Measurements from ENCODE around the gene TUT4.

GRCh38 chr1:52504720-52505119 lies 48.2 kb downstream of the TUT4 start:
- TF ChIP-seq, protein P1, sequence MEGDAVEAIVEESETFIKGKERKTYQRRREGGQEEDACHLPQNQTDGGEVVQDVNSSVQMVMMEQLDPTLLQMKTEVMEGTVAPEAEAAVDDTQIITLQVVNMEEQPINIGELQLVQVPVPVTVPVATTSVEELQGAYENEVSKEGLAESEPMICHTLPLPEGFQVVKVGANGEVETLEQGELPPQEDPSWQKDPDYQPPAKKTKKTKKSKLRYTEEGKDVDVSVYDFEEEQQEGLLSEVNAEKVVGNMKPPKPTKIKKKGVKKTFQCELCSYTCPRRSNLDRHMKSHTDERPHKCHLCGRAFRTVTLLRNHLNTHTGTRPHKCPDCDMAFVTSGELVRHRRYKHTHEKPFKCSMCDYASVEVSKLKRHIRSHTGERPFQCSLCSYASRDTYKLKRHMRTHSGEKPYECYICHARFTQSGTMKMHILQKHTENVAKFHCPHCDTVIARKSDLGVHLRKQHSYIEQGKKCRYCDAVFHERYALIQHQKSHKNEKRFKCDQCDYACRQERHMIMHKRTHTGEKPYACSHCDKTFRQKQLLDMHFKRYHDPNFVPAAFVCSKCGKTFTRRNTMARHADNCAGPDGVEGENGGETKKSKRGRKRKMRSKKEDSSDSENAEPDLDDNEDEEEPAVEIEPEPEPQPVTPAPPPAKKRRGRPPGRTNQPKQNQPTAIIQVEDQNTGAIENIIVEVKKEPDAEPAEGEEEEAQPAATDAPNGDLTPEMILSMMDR (conservative IDR thresholded peaks at IDR 0.05 in 1 of 2, IDR thresholded peaks at IDR 0.05 in 1 of 2; ENCODE audit: low read depth in 1 of 2, low read length in 2 of 2): no peak
- no peak for TF ChIP-seq EZH2 (IDR thresholded peaks at IDR 0.05; ENCODE audit: low read length, missing control alignments)
